HG02678 (cell line): ENCODE data around the gene PTGES3L.
"Not testable (repeated sequence)": the region's sequence is repeated elsewhere in the genome, so short reads cannot be mapped to it uniquely, and the experiment has no call there.

Experiments used
- ATAC-seq: cut with Tn5 transposase; IDR thresholded peaks from one replicate; pipeline ENCODE4 v1.9.1; 2021; ENCODE audit warnings: mild to moderate bottlenecking, moderate library complexity; ENCODE audit not compliant: unreplicated experiment

PTGES3L gene

DNA sequence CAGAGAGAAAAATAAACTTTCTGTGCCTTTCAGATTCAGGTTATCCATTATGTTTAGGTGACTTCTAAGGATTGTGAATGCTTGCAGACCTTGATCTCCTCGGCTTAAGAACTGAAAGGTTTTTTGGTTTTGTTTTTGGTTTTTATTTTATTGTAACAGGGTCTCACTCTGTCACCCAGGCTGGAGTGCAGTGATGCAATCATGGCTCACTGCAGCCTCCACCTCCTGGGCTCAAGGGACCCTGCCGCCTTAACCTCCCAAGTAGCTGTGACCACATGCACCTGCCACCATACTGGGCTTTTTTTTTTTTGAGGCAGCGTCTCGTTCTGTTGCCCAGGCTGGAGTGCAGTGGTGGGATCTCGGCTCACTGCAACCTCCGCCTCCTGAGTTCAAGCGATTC, 56.4 kb downstream of the PTGES3L start:
- not testable (repeated sequence) for ATAC-seq

DNA sequence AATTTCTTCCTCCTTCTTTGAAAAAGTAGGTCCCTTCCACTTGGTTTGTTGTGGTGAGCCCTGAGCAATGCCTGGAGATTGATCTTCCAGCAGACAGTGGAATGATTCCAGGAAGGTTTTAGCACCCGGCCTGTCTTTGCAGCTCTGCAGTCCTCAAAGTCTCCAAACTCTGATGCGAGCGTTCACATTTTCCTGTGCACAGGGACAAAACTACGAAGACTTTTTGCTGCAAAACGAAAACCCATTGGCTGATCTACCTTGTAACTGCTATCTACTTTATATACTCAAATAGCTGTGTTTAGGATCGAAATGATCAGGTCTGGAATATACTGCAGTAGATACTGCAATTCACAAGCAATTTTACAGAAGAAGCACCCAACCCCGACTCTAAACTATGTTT, 57.6 kb downstream of the PTGES3L start:
- no peak for ATAC-seq

DNA sequence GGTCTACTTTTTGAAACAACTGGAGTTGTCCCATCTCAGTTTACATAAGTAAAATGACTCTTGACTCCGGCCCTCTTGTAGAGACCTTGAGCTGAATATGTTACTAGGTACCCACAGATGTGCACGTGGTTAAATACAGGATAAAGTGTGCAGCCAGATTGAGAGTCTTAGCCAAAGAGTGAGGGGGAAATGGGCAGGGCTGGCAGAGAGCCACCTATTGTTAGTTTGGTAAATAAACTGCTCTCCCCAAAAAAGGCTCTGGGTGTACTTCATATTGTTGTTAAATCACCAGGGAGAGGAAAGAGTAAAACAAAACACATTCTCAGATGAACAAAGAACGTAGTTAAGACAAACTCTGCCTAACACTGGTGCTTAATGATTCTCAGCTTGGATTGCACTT, 59.0 kb downstream of the PTGES3L start:
- ATAC-seq: no peak

DNA sequence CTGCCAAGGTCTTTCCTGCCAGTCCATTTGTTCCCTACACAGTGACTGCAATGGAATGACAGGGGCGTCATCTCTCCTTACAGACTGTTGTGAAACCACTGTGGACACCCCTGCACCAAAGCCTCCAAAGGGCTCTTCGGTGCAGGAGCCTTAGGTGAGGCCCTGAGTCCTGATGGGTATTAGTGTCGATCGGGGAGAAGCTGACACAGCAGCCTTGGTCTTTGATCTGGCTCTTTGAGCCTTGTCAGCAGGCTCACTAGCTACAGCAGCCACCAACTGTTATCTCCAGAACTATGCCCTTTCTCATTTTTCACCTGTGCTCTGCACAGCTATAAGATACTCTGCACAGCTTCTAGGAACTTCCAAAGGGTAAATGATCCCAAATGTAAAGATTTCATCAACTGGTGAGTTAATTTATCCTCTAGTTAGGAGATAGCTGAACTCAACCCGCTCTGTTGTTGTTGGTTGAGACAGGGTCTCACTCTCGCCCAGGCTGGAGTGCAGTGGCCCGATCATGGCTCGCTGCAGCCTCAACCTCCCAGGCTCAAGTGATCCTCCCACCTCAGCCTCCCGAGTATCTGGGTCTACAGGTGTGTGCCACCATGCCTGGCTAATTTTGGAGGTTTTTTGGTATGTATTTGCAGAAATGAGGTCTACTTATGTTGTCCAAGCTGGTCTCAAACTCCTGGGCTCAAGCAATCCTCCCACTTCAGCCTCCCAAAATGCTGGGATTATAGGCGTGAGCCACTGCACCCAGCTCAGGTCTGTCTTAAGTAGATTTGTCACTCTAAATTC, 59.6 kb downstream of the PTGES3L start:
- no peak for ATAC-seq

DNA sequence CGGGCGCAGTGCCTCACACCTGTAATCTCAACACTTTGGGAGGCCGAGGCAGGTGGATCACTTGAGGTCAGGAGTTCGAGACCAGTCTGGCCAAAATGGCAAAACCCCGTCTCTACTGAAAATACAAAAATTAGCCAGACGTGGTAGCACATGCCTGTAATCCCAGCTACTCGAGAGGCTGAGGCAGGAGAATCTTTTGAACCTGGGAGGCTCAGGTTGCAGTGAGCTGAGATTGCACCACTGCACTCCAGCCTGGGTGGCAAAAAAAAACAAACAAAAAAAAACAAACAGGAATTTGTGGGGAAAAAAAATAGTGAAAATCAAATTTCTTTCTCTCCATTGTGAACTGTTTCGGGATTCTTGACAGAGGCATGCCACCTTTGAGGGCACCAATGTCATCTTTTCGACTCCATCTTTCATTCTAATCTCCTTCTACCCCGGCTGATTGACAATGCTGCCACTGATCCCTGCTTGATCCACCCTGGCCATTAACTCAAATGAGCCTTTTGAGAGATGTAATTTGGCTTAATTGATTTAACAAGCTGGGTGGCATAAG, 60.3 kb downstream of the PTGES3L start:
- ATAC-seq: not testable (repeated sequence)

DNA sequence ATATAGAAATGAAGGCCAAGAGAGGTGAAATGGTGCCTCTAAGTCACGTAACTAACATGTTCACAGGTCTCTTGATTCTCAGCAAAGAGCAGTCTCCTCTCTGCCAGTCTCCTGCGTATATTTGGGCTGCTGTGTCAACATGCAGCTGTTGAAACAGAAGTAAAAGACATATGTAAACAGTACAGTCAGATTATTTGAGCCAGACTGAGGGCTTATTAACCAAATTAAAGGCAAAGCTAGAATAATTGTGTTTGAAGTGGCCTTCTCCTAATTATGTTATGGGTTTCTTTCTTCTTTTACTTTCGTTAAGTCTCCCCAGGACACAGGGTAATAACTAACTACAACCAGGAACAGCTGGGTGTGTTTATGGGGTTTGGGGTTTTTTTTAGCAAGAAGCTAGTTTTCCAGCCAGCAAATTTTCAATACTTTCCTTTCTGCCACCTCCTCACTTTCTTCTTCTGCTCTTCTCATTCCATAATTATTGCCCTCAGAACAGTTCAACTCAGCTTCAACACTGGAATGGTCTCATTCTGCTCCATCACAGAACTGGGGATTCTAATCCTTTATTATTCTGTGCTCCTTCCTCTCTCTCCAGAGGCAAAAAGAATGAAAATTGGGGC, 60.9 kb downstream of the PTGES3L start:
- ATAC-seq: no peak
